GM10266 (cell line): ENCODE results near the gene PSMG4.

Experiments
- DNase-seq: peaks from one replicate; pipeline ENCODE4 v3.0.0; 2012; ENCODE audit errors: extremely low spot score
- CTCF ChIP-seq: IDR thresholded peaks from 2 replicates; pipeline ENCODE4 v1.5.1; 2012; ENCODE audit warnings: mild to moderate bottlenecking, low read depth; ENCODE audit not compliant: control insufficient read depth, insufficient read depth; ENCODE audit errors: missing control alignments

PSMG4 gene

GRCh38 chr6:3261921-3262320 is 3.2 kb downstream of the PSMG4 start:
- no peak for TF ChIP-seq CTCF
- DNase-seq: no peak

GRCh38 chr6:3263096-3263495 is 4.3 kb downstream of the PSMG4 start:
- DNase-seq: no peak
- TF ChIP-seq CTCF: no peak

- DNase-seq: no peak
- no peak for TF ChIP-seq CTCF
Measured at GRCh38 chr6:3264356-3264755, 5.6 kb downstream of the PSMG4 start.

- TF ChIP-seq CTCF: no peak
Measured at GRCh38 chr6:3265671-3266070, 6.9 kb downstream of the PSMG4 start.

GRCh38 chr6:3266170-3266569 is 7.4 kb downstream of the PSMG4 start:
- DNase-seq: no peak
- TF ChIP-seq CTCF: no peak

More at GRCh38 chr6:3265671-3266070, 6.9 kb downstream of the PSMG4 start:
- DNase-seq: no peak

- no peak for TF ChIP-seq CTCF
- no peak for DNase-seq
Measured at GRCh38 chr6:3267162-3267561, 8.4 kb downstream of the PSMG4 start.

GRCh38 chr6:3268680-3269079 is 9.9 kb downstream of the PSMG4 start:
- no peak for DNase-seq
- no peak for TF ChIP-seq CTCF
